MV-4-11 (cell line): ENCODE results near the gene TBC1D3B.
"Not testable (repeated sequence)": the region's sequence is repeated elsewhere in the genome, so short reads cannot be mapped to it uniquely, and the experiment has no call there.

Source experiments
- DNase-seq: peaks from one replicate; lab custom pipeline; 2025; lab: John Stamatoyannopoulos, UW

Gene TBC1D3B

DNA sequence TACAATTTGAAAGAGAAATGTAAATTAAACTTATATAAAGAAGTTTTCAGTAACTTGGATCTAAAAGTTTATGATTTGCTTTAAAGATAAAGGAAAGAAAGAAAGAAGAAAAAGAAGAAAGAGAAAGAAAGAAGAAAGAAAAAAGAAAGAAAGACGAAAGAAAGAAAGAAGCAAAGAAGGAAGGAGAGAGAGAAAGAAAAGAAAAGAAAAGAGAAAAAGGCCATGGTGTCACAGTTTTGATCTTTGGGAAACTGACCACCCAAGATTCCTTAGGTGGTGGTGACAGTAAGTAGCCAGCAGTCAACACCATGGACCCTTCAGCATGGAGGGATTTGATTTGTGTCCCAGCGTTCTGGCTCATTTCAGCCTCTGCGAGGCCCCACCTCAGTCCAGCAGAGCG is 24.7 kb upstream of the TBC1D3B start:
- not testable (repeated sequence) for DNase-seq

DNA sequence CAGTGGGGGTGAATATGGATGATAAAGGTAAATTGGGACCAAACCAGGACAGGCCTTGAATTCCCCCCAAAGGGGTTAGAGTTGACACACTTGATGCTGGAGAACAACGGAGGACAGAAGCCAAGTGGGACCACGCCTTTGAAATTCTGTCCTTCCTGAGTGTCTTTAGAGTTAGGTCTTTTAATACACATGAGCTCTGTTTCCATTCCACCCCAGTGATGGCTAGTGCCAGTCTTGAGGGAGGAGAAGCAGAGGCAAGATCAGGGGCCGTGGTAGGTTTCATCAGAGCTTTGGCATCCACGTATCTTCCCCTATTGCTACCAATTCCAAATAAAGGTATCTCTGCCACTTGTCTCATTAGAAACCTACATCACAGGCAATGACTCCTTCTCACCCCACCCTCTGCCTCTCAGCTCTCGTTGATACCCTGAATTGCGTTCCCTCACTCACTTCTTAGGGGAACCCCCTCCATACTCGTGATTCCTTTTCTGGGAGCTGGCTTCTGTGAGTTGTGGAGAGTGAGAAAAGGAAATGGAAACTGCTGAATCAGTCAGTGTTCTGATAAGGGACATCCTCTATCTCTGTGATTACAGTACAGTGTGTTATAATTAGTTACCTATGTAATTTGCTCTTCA is 22.5 kb upstream of the TBC1D3B start:
- DNase-seq: no peak

DNA sequence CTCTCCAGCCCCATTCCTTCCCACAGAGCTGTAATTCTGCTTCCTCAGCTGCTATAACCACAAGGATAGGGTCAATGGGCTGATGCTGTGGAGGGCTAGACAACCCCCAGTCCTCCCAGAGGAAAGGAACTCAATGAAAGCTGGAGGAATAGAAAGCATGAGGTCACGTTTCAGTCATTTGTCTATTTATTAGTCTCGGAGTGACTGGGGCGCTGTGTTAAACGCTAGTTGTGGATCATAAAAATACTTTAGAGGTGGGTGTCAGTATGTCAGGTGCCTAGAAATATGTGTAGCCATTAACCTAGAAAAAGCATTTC is 20.9 kb upstream of the TBC1D3B start:
- DNase-seq: peak; percentile 76

DNA sequence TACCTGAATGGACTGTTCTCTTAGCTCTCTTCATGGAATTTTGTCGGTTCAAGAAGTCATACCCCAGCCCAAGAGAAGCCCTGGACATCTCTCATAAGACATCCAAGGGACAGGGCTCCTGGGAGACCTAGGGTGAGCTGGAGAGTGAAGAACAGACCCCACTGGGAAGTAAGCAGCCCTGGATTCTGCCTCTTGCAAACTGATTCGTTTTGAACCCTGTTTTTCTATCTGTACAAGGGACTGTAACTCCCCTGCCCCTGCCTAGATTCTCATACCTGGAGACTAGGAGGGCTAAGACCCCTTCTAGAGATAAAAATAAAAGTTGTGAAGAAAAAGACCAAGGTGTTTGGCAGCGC is 19.7 kb upstream of the TBC1D3B start:
- no peak for DNase-seq

DNA sequence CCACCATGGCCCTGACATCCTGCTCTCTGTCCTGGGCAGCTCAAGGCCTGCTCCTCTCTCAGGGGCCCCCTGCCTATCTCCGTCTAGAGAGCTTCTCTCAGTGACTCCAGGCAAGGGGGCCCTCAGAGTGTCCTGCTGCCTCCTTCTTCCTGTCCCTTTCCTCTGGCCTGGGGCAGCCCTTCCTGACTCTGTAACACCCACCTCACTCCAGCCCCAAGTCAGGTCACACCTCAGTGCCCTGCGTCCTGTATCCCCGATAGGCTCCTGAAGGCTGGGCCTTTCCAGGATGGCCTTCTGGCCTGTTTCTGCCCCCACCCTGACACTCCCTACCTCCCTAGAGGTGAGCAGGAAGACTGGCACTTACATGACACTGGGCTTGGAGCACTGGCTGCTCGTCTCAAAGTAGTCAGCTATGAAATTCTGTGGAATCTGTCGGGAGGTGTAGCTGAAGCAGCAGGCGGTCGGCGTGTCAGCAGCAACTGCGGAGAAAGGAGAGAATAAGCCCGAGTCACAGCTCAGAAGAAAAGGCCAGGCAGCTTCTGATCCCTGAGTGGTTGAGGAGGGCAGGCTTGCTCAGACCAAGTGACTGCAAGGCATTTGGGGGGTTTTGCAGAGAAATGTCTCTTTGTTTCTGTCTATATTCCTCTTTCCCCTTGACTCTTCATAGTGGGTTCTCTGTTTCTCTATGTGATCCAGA is 19.1 kb upstream of the TBC1D3B start:
- no peak for DNase-seq

DNA sequence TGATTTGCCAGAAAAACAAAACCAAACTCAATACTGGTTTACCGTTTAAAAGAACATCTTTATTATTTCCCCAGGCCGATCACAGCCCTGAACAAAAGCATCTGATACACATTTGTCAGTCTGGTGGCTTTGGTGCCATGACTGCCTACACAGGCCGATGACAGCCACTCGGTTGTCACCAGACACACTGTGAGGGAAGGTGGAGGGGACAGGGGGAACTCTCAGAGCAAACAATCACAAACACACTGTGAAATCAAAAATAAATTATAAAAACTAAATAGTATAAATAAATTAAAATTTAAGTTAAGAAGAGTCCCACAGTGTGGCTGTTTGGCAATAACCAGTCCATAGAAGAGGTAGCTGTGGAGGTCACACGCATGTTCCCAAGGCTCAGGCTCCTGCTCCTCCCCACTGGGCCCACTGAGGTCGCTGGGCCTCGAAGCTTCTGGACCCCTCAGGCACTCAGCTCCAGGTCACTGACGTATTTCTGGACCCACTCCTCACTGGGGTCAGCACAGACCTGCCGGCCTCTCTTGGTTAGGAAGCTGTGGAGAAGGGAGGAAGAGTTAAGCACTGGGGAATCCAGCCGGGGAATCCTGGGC is 18.5 kb upstream of the TBC1D3B start:
- DNase-seq: not testable (repeated sequence)

DNA sequence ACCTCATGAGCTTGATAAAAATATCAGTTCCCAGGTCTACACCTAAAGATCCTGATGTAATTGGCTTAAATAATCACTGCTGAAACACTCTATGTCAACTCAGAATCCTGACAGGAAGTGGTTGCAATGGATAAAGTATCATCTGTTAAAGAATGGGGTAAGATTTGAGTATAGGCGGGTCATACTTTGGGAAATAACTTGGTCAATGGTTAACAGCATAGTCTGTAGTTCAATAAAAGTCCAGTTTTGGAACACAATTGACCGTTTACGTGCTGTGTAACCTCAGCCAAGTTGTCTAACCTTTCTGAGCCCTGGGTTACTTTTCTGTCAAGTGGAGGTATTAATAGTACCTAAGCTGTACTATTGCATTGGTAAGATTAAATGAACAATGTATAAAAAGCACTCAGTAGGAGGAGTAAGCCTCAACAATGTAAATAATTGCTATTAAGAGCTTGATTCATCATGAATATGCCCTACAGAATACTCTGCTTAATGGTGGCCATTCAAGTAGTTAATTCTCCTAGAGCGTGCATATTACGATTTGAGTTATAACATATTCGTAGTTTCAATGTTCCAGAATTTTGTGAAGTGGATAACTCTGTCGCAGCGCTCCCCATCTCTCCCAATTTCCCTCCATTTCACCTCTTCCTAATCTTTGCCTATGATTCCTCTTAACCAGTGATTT is 17.9 kb upstream of the TBC1D3B start:
- DNase-seq: not testable (repeated sequence)

DNA sequence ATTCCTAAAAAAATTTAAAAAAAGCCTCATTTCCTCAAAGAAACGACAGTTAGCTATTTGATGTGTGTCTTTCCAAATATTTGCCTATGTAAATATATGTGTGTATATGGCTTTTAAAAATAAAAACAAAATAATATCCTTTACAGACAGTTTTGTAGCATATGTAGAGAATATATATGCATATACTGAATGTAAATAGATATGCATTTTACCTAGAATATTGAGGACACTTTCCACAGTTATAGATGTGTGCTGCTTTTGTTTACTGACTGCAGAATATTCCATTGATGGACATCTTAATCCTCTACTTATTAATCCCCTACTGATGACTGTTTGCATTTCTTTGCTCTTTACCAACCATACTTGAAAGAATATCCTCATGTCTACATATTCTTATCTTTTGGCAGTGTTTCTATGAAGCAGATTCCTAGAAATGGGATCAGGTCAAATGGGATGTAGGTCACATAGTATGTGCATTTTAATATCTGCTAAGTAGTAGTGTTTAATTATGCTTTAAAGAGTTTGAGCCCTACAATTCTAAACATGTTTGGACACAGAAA is 16.9 kb upstream of the TBC1D3B start:
- DNase-seq: no peak

DNA sequence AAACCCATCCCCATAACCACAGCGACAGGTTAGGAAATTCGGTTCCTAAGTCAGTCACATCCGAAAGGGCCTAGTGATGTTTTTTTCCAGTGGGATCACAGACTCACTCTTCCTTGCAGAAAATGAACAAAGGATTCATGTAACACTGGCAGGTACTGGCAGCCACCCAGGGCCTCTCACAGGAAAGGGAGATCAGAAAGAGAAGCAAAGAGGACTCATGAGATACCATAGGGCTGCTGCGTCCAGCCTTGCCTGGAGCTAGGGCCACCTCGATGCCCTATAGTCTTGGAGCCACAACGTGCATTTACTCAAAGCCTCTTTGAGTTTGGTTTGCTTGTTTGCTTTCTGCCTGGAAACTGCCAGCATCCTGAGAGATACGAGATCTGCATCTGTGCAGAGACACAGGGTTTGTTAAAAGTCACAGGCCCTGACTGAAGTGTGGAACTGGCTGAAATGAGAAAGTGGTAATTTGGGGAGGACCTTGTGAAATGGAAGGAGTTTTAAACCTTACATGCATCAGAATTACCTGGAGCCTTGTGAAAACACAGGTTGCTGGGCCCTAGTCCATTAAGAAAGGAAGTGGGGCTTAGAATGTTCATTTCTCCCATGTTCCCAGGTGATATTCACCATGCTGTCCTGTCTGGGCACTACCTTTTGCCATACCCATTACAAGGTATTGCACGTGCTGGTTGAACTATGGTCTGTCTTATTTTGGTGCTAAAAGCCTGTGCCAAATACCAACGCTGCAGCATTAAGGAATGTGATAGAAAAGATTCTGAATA is 14.3 kb upstream of the TBC1D3B start:
- not testable (repeated sequence) for DNase-seq

DNA sequence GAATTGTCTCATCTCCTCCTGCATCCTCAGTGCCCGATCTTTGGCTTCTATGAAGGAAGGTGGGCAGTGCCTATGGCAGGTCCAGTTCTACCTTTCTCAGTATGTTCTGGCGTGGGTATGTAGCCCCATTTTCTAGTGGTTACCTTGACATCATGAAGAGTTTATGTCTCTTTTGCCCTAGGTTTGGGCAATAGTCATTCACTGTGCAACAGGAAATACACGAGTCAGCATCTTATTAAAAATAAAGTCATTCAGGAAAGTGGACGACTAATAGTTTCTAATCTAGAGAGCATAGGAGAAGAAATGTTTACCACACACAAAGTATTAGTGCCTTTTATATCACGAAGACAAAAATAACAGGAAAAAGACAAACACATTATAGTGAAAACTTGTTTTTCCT is 13.6 kb upstream of the TBC1D3B start:
- DNase-seq: not testable (repeated sequence)

DNA sequence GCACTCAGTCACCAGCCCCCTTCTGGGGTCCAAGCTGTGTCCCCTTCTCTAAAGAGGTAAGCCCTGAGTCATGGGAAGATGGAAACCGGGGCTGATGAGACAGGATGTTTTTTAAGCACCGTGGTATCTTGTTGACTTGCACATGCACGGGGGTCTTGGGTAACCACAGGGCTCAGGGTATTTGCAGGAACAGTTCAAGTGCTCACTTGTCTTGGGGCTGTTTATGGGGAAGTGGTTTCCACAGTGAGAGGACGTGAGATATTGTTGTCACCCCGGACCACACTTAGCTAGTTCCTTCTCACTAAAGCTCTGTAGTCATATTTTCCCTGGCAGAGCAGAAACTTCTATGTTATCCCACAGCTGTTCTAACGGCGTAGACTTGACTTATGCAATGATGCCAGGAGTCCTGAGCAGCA is 12.5 kb upstream of the TBC1D3B start:
- peak; percentile 95 for DNase-seq

DNA sequence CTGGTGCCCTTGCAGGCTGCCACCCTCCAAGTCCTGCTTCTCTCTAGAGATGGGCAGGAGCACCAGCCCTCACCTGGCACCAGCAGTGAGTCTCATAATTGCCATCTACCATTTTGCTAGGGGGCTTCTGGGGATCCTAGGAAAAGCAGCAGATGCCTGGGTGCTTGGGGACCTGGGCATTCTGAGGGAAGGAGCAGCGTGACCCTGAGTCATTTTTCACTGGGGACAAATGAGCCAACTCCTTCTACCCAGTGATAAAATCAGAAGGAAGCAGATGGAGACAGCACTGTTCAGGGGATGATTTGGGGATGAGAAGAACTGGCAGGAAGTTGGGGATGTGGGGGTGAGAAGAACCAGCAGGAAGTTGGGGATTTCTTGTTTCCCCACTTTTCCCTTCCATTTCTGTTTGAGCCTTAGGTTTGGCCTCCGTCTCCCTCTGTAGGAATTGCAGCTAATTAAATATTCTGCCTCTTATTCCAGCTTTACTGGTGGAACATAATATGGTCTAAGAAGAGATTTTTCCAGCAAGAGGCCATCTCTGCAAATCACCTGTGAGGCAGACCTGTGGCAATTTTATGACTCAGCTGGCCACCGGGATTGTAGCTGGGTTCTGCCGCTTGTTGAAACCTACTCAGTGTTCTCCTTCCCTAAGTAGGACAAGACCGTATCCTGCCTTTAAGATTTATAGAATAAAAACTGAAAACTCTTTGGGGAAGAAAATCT is 11.7 kb upstream of the TBC1D3B start:
- DNase-seq: not testable (repeated sequence)

DNA sequence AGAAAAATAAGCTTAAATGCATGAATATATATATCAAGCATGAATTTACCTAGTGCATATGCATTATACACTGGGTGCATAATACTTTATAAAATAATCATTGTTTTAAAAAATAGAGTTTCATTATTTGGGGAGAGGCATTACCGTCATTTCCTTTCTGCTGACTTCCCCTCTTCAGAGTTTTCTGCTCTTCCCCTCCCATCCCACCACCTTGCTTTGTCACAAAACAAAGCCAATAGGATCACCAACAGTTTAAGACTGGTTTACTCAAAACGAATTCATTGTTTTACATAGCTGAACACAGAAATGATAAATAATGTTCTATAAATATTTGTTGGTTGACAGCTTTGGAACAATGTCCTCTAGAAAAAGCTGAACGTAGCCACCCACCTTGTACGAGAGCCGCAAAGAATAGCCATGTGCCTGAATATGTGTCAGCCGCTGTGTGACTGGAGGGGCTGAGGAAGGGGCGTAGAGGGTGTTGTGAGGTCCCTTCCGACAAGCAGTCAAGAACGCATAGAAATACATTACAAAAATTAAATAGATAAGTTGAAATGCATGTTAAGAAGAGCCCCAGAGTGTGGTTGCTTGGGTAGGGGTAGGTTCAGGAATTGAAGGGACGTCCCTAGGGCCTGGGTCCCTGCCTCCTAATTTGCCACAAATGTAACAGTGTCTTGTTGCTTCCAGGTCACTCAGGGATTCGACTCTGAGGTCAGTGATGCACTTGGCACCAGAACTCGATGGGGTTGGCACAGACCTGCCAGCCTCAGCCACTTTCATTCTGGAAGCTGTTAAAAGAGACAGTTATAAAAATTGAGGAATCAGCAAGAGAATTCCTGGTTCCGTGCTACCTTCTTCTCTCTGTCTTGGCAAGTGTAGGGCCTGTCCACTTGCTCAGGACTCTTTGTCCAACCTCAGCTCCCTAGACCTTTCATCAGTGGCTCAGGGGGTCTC is 10.7 kb upstream of the TBC1D3B start:
- DNase-seq: not testable (repeated sequence)

DNA sequence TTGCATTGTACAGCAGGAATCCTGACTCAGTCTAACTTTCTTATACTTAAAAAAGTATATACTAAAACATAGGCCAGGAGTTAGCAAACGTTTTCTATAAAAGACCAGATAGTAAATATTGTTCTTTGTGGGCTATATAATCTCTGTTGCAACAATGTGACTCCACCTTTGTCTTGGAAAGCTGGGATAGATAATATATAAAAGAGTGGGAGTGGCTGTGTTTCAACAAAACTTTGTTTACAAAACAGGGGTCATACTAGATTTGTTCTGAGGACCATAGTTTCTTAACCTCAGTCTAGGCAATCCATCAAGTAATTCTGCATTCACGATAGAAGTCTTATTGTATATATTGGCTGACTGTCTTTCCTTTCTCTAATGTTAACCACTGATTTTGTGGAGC is 9.0 kb upstream of the TBC1D3B start:
- no peak for DNase-seq

DNA sequence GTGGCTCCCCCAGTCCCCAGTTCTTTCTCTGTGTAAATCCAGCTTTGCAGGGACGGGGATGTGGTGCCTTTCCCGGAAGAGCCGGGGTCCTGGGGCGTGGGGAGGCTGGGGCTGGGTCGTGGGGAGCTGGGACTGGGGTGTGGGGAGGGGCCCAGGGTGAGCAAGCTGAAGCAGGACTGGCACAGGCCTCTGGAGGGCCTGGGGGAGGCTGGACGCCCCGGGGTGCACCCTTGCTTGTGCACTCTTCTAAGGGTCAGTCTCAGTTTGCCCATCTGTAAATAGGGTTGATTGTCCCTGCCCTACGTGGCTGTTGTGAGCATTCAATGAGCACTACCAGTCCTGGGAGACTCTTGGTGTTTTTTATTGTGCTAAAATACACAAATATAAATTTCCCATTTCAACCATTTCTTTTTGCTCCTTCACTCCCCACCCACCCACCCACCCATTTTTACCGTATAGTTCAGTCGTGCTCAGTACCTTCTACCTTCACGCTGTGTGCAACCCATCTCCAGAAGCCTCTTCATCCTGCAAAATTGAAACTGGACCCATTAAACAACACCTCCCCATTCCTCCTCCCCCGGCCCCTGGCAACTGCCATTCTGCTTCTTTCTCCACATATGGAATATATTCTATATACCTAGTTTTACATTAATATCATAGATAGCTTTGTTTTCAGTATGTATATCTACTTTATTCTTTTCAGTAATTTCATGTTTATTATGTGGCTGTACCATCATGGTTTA is 7.8 kb upstream of the TBC1D3B start:
- no peak for DNase-seq

DNA sequence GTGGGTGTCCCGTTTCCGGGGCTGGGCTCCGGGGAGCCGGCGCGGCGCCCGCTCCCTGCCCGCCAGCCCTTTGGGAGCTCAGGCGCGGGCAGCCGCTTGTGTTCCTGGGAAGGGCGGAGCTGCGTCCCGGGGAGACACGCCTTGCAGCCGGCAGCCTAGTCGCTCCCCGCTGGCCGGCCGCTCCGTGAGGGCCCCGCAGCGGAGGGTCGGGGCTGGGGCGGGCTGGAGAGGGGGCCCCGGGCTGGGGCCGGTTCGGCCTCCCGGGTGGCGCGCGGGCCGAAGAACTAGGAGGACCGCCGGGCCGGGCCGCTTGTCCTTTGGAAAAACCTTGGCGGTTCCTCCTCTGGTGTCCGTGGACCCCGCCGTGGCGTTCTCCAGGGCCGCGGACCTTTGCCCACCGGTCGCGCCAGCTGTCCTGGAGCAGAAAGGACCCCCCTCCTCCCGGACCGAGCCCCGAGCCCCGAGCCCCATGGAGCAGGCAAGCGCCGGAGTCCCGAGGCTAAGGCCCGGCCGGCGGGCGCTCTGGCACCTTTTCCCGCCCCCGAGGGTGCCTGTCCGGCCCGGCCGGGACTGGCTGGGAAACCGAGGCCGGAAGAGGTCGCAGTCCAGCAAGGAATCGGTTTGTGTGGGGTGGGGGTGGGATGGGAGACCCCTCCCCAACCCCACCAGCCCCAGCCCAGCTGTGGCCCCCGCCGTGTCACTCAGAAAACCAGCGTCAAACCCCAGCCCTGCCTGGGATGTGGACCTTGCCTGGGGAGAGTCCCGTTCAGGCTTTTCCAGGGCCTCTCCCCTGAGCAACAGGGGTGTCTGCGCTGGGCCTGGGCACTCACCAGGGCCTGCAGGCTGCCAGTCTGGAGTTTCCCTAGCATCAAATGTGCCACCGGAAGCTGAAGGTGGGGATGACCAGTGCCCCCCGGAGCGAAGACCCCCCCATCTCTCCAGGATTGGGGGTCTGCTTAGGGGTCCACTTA is 6.8 kb upstream of the TBC1D3B start:
- no peak for DNase-seq

DNA sequence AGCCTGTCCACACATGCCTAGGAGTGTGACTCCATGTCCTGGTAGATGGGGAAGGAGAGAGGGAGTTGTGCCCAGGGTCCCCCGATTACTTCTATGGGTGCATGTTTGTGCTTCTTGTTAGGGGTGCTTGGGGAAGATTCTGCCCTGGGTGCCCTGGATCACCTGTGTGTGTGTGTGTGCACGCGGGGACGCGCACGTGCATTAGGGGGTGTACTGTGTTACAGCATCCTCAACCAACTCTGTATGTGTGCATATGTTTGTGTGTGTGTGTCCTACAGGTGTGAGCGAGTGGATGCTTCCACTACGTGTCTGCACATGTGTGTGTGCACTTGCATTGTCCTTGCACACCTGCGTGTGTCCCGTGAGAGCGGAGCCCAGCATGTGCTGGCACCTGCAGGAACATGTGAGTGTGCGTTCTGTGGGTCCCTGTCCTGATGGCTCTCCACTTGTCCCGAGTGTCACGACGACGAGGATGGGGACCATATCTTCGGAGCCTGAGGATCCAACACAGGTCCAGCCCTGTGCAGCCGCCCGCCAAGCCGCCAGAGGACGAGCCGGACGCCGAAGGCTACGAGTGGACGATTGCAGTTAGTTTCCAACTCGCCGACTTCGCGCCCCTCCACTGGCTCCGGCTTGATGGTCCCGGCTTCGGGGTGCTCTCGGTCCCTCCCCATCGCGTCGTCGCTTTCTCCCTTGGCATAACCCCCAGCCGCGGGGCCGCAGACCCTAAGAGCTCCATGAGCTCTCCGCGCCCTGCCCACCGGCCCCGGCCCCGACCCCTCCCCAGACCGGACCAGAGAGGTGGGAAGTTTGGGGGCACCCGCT is 6.0 kb upstream of the TBC1D3B start:
- DNase-seq: no peak
